ENCODE measurements around the gene AANAT.

The AANAT gene

GRCh38 chr17:76438906-76439305 lies 28.5 kb upstream of the AANAT start:
- Mint-ChIP-seq H3K36me3 (ENCODE audit: low read depth) (peaks cover 39% of the 10 kb centered on the region), H3K4me3 (no peak overlapping the region), H3K27me3 (ENCODE audit: low read depth, poor library complexity) (peaks cover 5% of the 10 kb centered on the region), H3K4me1 (peaks cover 61% of the 10 kb centered on the region), H3K27ac (no peak overlapping the region), H3K9me3 (no peaks in the 10 kb centered on the region)
- DNase-seq, result no peak
- TF ChIP-seq CTCF (IDR thresholded peaks at IDR 0.05), result no peak

- H3K4me1 Mint-ChIP-seq, result peaks cover 56% of the 10 kb centered on the region
- peaks cover 5% of the 10 kb centered on the region for H3K27me3 Mint-ChIP-seq (ENCODE audit: low read depth, poor library complexity)
- no peak for TF ChIP-seq CTCF (IDR thresholded peaks at IDR 0.05)
- no peaks in the 10 kb centered on the region for H3K9me3 Mint-ChIP-seq
- peaks cover 34% of the 10 kb centered on the region for H3K36me3 Mint-ChIP-seq (ENCODE audit: low read depth)
- no peak for DNase-seq
- peak overlapping the region; percentile 3 for H3K27ac Mint-ChIP-seq
- no peak overlapping the region for H3K4me3 Mint-ChIP-seq
Observed at GRCh38 chr17:76439314-76439928, 28.0 kb upstream of the AANAT start.

GRCh38 chr17:76440751-76441362 lies 26.5 kb upstream of the AANAT start:
- no peaks in the 10 kb centered on the region for H3K9me3 Mint-ChIP-seq
- no peak overlapping the region for H3K4me3 Mint-ChIP-seq
- H3K4me1 Mint-ChIP-seq, result peaks cover 69% of the 10 kb centered on the region
- H3K36me3 Mint-ChIP-seq (ENCODE audit: low read depth), result peaks cover 23% of the 10 kb centered on the region
- H3K27me3 Mint-ChIP-seq (ENCODE audit: low read depth, poor library complexity), result peaks cover 5% of the 10 kb centered on the region
- no peak for DNase-seq
- TF ChIP-seq CTCF (IDR thresholded peaks at IDR 0.05), result no peak
- no peak overlapping the region for H3K27ac Mint-ChIP-seq

- DNase-seq, result no peak
- no peak overlapping the region for H3K4me3 Mint-ChIP-seq
- TF ChIP-seq CTCF (IDR thresholded peaks at IDR 0.05), result no peak
Observed at GRCh38 chr17:76441686-76442340, 25.6 kb upstream of the AANAT start.

GRCh38 chr17:76442341-76443338 lies 24.8 kb upstream of the AANAT start:
- H3K9me3 Mint-ChIP-seq, result no peaks in the 10 kb centered on the region
- no peak for TF ChIP-seq CTCF (IDR thresholded peaks at IDR 0.05)
- DNase-seq, result no peak
- H3K4me3 Mint-ChIP-seq, result no peak overlapping the region
- peaks cover 5% of the 10 kb centered on the region for H3K27me3 Mint-ChIP-seq (ENCODE audit: low read depth, poor library complexity)
- peaks cover 81% of the 10 kb centered on the region for H3K4me1 Mint-ChIP-seq
- no peak overlapping the region for H3K27ac Mint-ChIP-seq
- H3K36me3 Mint-ChIP-seq (ENCODE audit: low read depth), result peaks cover 18% of the 10 kb centered on the region

More at GRCh38 chr17:76441686-76442340, 25.6 kb upstream of the AANAT start:
- Mint-ChIP-seq H3K36me3 (ENCODE audit: low read depth) (peaks cover 18% of the 10 kb centered on the region), H3K9me3 (no peaks in the 10 kb centered on the region), H3K4me1 (peaks cover 74% of the 10 kb centered on the region), H3K27me3 (ENCODE audit: low read depth, poor library complexity) (peaks cover 5% of the 10 kb centered on the region), H3K27ac (no peak overlapping the region)

Data from nephron progenitor cell (in vitro differentiated cells).